HG02981 (cell line): Measurements from ENCODE around the gene ACOT12.
"Not testable (repeated sequence)": the region's sequence is repeated elsewhere in the genome, so short reads cannot be mapped to it uniquely, and the experiment has no call there.

Experiments
- ATAC-seq: cut with Tn5 transposase; IDR thresholded peaks from one replicate; pipeline ENCODE4 v1.9.1; 2021; ENCODE audit warnings: mild to moderate bottlenecking, moderate library complexity; ENCODE audit not compliant: unreplicated experiment

The ACOT12 gene

DNA sequence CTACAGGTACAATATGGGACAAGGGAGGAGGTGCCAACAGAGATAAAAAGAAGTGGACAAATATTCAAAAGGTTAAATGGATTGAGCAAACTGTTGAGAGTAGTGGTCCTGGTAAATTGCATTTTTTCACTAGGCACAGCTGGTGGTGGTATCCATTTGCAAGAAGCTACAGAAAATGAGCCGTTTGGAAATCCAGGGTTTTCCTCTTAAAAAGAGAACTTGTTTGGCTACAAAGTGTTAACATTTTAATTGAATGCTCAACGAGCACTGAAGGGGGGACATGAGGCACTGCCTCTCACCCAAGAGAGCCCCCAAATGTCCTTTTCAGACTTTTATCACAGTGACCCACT is 93.0 kb downstream of the ACOT12 start:
- ATAC-seq: no peak

- ATAC-seq: no peak
Observed at GRCh38 chr5:81297531-81297930, 96.4 kb downstream of the ACOT12 start.

GRCh38 chr5:81294021-81294420 is 99.9 kb downstream of the ACOT12 start:
- not testable (repeated sequence) for ATAC-seq

GRCh38 chr5:81292130-81292529 is 101.8 kb downstream of the ACOT12 start:
- ATAC-seq: no peak

- no peak for ATAC-seq
Observed at GRCh38 chr5:81290146-81290545, 103.8 kb downstream of the ACOT12 start.

- ATAC-seq: no peak
Observed at GRCh38 chr5:81288021-81288433, 105.9 kb downstream of the ACOT12 start.

- no peak for ATAC-seq
Observed at GRCh38 chr5:81286059-81286617, 107.8 kb downstream of the ACOT12 start.

DNA sequence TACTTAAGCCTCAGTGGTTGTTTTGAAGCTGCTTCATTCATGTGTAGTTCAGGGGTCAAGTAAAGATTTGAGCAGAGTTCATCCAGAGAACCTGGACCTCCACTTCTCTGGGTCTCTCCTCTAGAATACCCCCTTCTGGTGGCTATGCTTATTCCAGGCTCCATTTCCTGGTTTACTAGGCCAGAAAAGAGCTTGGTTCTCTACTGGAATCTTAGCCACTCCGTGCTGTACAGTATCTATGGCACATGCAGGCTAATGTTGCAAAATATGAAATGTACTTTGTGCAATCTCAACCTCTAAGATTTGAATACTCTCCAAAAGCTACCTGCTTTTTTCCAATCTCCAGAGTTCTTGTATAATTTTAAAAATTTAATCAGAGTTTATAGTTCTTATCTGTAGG is 110.0 kb downstream of the ACOT12 start:
- ATAC-seq: no peak
